Measurements from ENCODE around the gene FCHSD2. TPM values are rescaled to one million over a fixed set of nuclear protein-coding genes. Genes with fewer than 3 reads are reported as not detected.

FCHSD2 gene
- total and polyA plus RNA-seq, 2 experiments from 2014 or later: 9.1 to 19.8 TPM

GRCh38 chr11:73178681-73179080 is 36.6 kb upstream of the FCHSD2 start:
- Histone ChIP-seq H3K27ac (no peak overlapping the region), H3K4me3 (no peak overlapping the region), H3K27me3 (replicated peaks; ENCODE audit: insufficient read depth) (no peaks in the 10 kb centered on the region), H3K79me2 (ENCODE audit: insufficient read depth) (no peaks in the 10 kb centered on the region), H3K4me2 (ENCODE audit: unreplicated experiment) (no peak overlapping the region), H2AFZ (no peak overlapping the region), H3K9me3 (ENCODE audit: low read depth) (no peaks in the 10 kb centered on the region), H3K9ac (no peak overlapping the region), H3K36me3 (ENCODE audit: low read depth) (no peaks in the 10 kb centered on the region), H3K4me1 (ENCODE audit: insufficient read depth) (peaks cover 7% of the 10 kb centered on the region), H3F3A (ENCODE audit: insufficient read depth) (no peaks in the 10 kb centered on the region), H3K9me2 (ENCODE audit: insufficient read depth) (no peaks in the 10 kb centered on the region), H4K20me1 (ENCODE audit: insufficient read depth) (no peaks in the 10 kb centered on the region)
- WGBS, 2 experiments (ENCODE audit: low coverage in 1 of 2, low lambda C conversion rate in 2 of 2, missing lambda C conversion rate in 2 of 2): 66% methylated on average over 4 of the region's 4 CpGs
- DNase-seq: no peak
- TF ChIP-seq EZH2 (IDR thresholded peaks at IDR 0.05; ENCODE audit: insufficient read depth, poor library complexity, severe bottlenecking) (no peak), EZH2phosphoT487 (IDR thresholded peaks at IDR 0.05; ENCODE audit: insufficient read depth, low read depth) (no peak)
- in situ Hi-C loops (cut with MboI): loop anchor here (10.0 kb wide), 1 partner anchor 344 kb away; no protein-coding TSS in a partner anchor

DNA sequence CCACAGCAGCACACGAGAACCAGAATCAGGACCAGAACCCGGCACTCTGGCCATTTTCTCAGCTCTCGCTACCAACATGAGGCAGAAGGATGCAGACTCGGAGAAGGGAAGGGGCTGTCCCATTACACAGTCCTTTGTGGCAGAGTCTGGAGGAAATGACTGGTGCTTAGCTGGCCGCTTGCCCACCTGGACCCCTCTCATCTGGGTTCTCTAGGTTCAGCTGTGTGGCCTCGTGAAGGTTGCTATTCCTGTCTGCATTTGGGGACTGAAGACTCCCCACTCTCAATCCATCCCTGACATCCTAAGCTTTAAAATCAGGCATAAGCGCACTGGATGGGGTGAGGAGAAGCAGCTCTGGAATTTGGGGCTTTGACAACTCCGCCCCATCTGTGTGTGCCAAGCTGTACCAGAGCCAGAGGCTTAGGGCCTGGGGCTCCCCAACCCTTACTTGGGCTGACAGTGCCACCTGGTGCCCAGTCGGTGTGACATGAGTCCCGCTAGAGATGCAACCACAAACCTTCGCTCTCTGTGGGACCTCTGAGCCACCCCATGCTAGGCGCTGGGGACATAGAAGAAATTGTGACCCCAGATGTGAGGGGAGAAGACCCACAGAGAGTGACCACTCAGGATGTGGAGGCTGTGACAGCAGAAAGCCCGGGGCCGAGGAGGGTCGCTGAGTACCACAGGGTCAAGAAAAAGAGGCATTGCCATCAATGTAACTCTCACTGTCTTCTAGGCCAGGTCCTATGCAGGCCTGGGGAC is 35.8 kb upstream of the FCHSD2 start:
- peak overlapping the region; percentile 68 for H2AFZ ChIP-seq
- H3K9ac ChIP-seq: no peak overlapping the region
- in situ Hi-C loops (cut with MboI): loop anchor here (10.0 kb wide), 1 partner anchor 343 kb away; no protein-coding TSS in a partner anchor

GRCh38 chr11:73177380-73177777 is 35.3 kb upstream of the FCHSD2 start:
- TF ChIP-seq EZH2phosphoT487 (IDR thresholded peaks at IDR 0.05; ENCODE audit: insufficient read depth, low read depth): no peak
- Histone ChIP-seq H3F3A (ENCODE audit: insufficient read depth) (no peaks in the 10 kb centered on the region), H4K20me1 (ENCODE audit: insufficient read depth) (no peaks in the 10 kb centered on the region), H3K4me2 (ENCODE audit: unreplicated experiment) (peak overlapping the region; percentile 46), H3K4me3 (no peak overlapping the region), H3K27ac (no peak overlapping the region), H3K27me3 (replicated peaks; ENCODE audit: insufficient read depth) (no peaks in the 10 kb centered on the region), H3K9ac (no peak overlapping the region), H3K36me3 (ENCODE audit: low read depth) (no peaks in the 10 kb centered on the region), H3K79me2 (ENCODE audit: insufficient read depth) (no peaks in the 10 kb centered on the region), H3K9me3 (ENCODE audit: low read depth) (no peaks in the 10 kb centered on the region), H3K9me2 (ENCODE audit: insufficient read depth) (no peaks in the 10 kb centered on the region), H2AFZ (peak overlapping the region; percentile 68), H3K4me1 (ENCODE audit: insufficient read depth) (peaks cover 7% of the 10 kb centered on the region)
- in situ Hi-C loops (cut with MboI): loop anchor here (10.0 kb wide), 1 partner anchor 343 kb away; no protein-coding TSS in a partner anchor
- 21 to 31% methylated on average over 3 of the region's 3 CpGs for WGBS, 2 experiments (ENCODE audit: low coverage in 1 of 2, low lambda C conversion rate in 2 of 2, missing lambda C conversion rate in 2 of 2)
- peak; percentile 57 for DNase-seq

More for the DNA sequence above, 35.8 kb upstream of the FCHSD2 start:
- no peak overlapping the region for H3K4me3 ChIP-seq
- H3K9me3 ChIP-seq (ENCODE audit: low read depth): no peaks in the 10 kb centered on the region
- H3K9me2 ChIP-seq (ENCODE audit: insufficient read depth): no peaks in the 10 kb centered on the region
- 20 to 25% methylated on average over 15 of the region's 15 CpGs for WGBS, 2 experiments (ENCODE audit: low coverage in 1 of 2, low lambda C conversion rate in 2 of 2, missing lambda C conversion rate in 2 of 2)
- DNase-seq: peak; percentile 90
- no peak overlapping the region for H3K27ac ChIP-seq
- H3K4me1 ChIP-seq (ENCODE audit: insufficient read depth): peaks cover 7% of the 10 kb centered on the region
- TF ChIP-seq EZH2phosphoT487 (IDR thresholded peaks at IDR 0.05; ENCODE audit: insufficient read depth, low read depth) (no peak), EZH2 (IDR thresholded peaks at IDR 0.05; ENCODE audit: insufficient read depth, poor library complexity, severe bottlenecking) (no peak)
- H3K27me3 ChIP-seq (replicated peaks; ENCODE audit: insufficient read depth): no peaks in the 10 kb centered on the region
- H3K36me3 ChIP-seq (ENCODE audit: low read depth): no peaks in the 10 kb centered on the region
- H3K4me2 ChIP-seq (ENCODE audit: unreplicated experiment): peak overlapping the region; percentile 46
- no peaks in the 10 kb centered on the region for H3F3A ChIP-seq (ENCODE audit: insufficient read depth)
- H4K20me1 ChIP-seq (ENCODE audit: insufficient read depth): no peaks in the 10 kb centered on the region
- H3K79me2 ChIP-seq (ENCODE audit: insufficient read depth): no peaks in the 10 kb centered on the region

- H4K20me1 ChIP-seq (ENCODE audit: insufficient read depth): no peaks in the 10 kb centered on the region
- H3K27ac ChIP-seq: no peak overlapping the region
- no peak overlapping the region for H3K4me3 ChIP-seq
- no peaks in the 10 kb centered on the region for H3K36me3 ChIP-seq (ENCODE audit: low read depth)
- in situ Hi-C loops (cut with MboI): loop anchor here (10.0 kb wide), 1 partner anchor 342 kb away; no protein-coding TSS in a partner anchor
- WGBS, 2 experiments (ENCODE audit: low coverage in 1 of 2, low lambda C conversion rate in 2 of 2, missing lambda C conversion rate in 2 of 2): 92 to 100% methylated on average over 1 of the region's 1 CpG
- no peak overlapping the region for H2AFZ ChIP-seq
- H3K9ac ChIP-seq: no peak overlapping the region
- H3K9me3 ChIP-seq (ENCODE audit: low read depth): no peaks in the 10 kb centered on the region
- no peaks in the 10 kb centered on the region for H3K9me2 ChIP-seq (ENCODE audit: insufficient read depth)
- DNase-seq: no peak
- no peaks in the 10 kb centered on the region for H3F3A ChIP-seq (ENCODE audit: insufficient read depth)
- TF ChIP-seq EZH2phosphoT487 (IDR thresholded peaks at IDR 0.05; ENCODE audit: insufficient read depth, low read depth): no peak
- no peak for TF ChIP-seq EZH2 (IDR thresholded peaks at IDR 0.05; ENCODE audit: insufficient read depth, poor library complexity, severe bottlenecking)
- no peaks in the 10 kb centered on the region for H3K79me2 ChIP-seq (ENCODE audit: insufficient read depth)
- no peak overlapping the region for H3K4me2 ChIP-seq (ENCODE audit: unreplicated experiment)
- H3K4me1 ChIP-seq (ENCODE audit: insufficient read depth): peaks cover 7% of the 10 kb centered on the region
- no peaks in the 10 kb centered on the region for H3K27me3 ChIP-seq (replicated peaks; ENCODE audit: insufficient read depth)
These were observed 34.7 kb upstream of the FCHSD2 start for GRCh38 chr11:73176874-73177155.

All from GM23248 (cell line).